Measurements from ENCODE around the gene RABL2B. TPM values are rescaled to one million over a fixed set of nuclear protein-coding genes. Genes with fewer than 3 reads are reported as not detected.

The RABL2B gene
- total RNA-seq, 1 experiment from 2014 or later, result 24.0 TPM

DNA sequence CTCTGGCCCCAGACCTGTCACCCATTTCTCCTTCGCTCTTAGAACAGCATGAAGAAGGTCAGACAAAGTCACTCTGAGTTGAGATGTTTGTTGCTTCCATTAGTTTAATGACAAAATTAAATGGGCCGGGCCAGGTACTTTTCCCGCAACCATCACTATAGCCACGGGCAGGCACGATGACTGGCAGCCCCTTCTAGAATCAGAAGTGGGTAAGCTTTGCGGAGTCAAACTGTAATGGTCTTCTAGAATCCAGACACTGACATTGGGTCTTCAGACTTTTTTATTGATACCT lies 47.8 kb downstream of the RABL2B start:
- POLR2A ChIA-PET, result no interaction called here
- no peak overlapping the region for H3K4me3 Mint-ChIP-seq
- DNase-seq (ENCODE audit: low spot score) (no peak), ATAC-seq (no peak)
- peaks cover 3% of the 10 kb centered on the region; the same call in 1 of the 2 replicates for H3K4me1 Mint-ChIP-seq
- no peak for TF ChIP-seq ZNF263 (CRISPR knock-in tag; IDR thresholded peaks at IDR 0.05; ENCODE audit: low read depth)
- TF ChIP-seq, protein P1, sequence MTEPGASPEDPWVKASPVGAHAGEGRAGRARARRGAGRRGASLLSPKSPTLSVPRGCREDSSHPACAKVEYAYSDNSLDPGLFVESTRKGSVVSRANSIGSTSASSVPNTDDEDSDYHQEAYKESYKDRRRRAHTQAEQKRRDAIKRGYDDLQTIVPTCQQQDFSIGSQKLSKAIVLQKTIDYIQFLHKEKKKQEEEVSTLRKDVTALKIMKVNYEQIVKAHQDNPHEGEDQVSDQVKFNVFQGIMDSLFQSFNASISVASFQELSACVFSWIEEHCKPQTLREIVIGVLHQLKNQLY (CRISPR knock-in tag; IDR thresholded peaks at IDR 0.05), result no peak
- TF ChIP-seq ZNF425 (CRISPR knock-in tag; conservative IDR thresholded peaks at IDR 0.05), result no peak
- TF ChIP-seq, protein P2, sequence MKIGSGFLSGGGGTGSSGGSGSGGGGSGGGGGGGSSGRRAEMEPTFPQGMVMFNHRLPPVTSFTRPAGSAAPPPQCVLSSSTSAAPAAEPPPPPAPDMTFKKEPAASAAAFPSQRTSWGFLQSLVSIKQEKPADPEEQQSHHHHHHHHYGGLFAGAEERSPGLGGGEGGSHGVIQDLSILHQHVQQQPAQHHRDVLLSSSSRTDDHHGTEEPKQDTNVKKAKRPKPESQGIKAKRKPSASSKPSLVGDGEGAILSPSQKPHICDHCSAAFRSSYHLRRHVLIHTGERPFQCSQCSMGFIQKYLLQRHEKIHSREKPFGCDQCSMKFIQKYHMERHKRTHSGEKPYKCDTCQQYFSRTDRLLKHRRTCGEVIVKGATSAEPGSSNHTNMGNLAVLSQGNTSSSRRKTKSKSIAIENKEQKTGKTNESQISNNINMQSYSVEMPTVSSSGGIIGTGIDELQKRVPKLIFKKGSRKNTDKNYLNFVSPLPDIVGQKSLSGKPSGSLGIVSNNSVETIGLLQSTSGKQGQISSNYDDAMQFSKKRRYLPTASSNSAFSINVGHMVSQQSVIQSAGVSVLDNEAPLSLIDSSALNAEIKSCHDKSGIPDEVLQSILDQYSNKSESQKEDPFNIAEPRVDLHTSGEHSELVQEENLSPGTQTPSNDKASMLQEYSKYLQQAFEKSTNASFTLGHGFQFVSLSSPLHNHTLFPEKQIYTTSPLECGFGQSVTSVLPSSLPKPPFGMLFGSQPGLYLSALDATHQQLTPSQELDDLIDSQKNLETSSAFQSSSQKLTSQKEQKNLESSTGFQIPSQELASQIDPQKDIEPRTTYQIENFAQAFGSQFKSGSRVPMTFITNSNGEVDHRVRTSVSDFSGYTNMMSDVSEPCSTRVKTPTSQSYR (CRISPR knock-in tag; IDR thresholded peaks at IDR 0.05), result no peak
- TF ChIP-seq CREM (CRISPR knock-in tag; IDR thresholded peaks at IDR 0.05), result no peak
- no peak for TF ChIP-seq FOXK1 (CRISPR knock-in tag; IDR thresholded peaks at IDR 0.05)
- TF ChIP-seq USF2 (CRISPR knock-in tag; IDR thresholded peaks at IDR 0.05), result no peak
- no peak for TF ChIP-seq TEAD4 (CRISPR knock-in tag; IDR thresholded peaks at IDR 0.05)
- TF ChIP-seq ELF4 (CRISPR knock-in tag; IDR thresholded peaks at IDR 0.05; ENCODE audit: low read depth), result no peak
- TF ChIP-seq, protein P3, sequence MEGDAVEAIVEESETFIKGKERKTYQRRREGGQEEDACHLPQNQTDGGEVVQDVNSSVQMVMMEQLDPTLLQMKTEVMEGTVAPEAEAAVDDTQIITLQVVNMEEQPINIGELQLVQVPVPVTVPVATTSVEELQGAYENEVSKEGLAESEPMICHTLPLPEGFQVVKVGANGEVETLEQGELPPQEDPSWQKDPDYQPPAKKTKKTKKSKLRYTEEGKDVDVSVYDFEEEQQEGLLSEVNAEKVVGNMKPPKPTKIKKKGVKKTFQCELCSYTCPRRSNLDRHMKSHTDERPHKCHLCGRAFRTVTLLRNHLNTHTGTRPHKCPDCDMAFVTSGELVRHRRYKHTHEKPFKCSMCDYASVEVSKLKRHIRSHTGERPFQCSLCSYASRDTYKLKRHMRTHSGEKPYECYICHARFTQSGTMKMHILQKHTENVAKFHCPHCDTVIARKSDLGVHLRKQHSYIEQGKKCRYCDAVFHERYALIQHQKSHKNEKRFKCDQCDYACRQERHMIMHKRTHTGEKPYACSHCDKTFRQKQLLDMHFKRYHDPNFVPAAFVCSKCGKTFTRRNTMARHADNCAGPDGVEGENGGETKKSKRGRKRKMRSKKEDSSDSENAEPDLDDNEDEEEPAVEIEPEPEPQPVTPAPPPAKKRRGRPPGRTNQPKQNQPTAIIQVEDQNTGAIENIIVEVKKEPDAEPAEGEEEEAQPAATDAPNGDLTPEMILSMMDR (IDR thresholded peaks at IDR 0.05), result no peak
- no peak for TF ChIP-seq CBFB (CRISPR knock-in tag; IDR thresholded peaks at IDR 0.05; ENCODE audit: low read depth)
- TF ChIP-seq TP53 (CRISPR knock-in tag; IDR thresholded peaks at IDR 0.05), result no peak
- no peak for TF ChIP-seq FOXP4 (CRISPR knock-in tag; IDR thresholded peaks at IDR 0.05)
- no peak for TF ChIP-seq ZNF423 (CRISPR knock-in tag; IDR thresholded peaks at IDR 0.05)
- no peak for TF ChIP-seq AFF4 (CRISPR knock-in tag; IDR thresholded peaks at IDR 0.05; ENCODE audit: borderline replicate concordance)
- no peak for TF ChIP-seq ZBTB21 (CRISPR knock-in tag; IDR thresholded peaks at IDR 0.05; ENCODE audit: borderline replicate concordance)
- no peak overlapping the region for H3K27ac Mint-ChIP-seq
- CTCF ChIA-PET, result no interaction called here
- no peaks in the 10 kb centered on the region for H3K9me3 Mint-ChIP-seq
- H3K36me3 Mint-ChIP-seq, result no peaks in the 10 kb centered on the region
- peaks cover 83% of the 10 kb centered on the region for H3K27me3 Mint-ChIP-seq (ENCODE audit: low read depth)
